Neuron (in vitro differentiated cells): ENCODE measurements around the gene TTC22.

Experiments used
- H2AFZ ChIP-seq: one replicate; pipeline ENCODE4 v1.6.1; 2013; ENCODE audit warnings: low read depth, mild to moderate bottlenecking, inconsistent platforms, low read length, moderate library complexity
- H3K27me3 ChIP-seq: one replicate; pipeline ENCODE4 v1.6.1; 2013; ENCODE audit warnings: low read length; ENCODE audit not compliant: insufficient read depth
- H3K36me3 ChIP-seq: one replicate; pipeline ENCODE4 v1.6.1; 2013; ENCODE audit warnings: low read length; ENCODE audit not compliant: insufficient read depth
- H3K4me1 ChIP-seq: one replicate; pipeline ENCODE4 v1.6.1; 2013; ENCODE audit warnings: low read length; ENCODE audit not compliant: insufficient read depth
- H3K4me3 ChIP-seq: 2 replicates; pipeline ENCODE4 v1.5.1; 2013; ENCODE audit warnings: mild to moderate bottlenecking, low read length, moderate library complexity
- H3K9me3 ChIP-seq: one replicate; pipeline ENCODE4 v1.6.1; 2013; ENCODE audit warnings: low read length

The TTC22 gene

DNA sequence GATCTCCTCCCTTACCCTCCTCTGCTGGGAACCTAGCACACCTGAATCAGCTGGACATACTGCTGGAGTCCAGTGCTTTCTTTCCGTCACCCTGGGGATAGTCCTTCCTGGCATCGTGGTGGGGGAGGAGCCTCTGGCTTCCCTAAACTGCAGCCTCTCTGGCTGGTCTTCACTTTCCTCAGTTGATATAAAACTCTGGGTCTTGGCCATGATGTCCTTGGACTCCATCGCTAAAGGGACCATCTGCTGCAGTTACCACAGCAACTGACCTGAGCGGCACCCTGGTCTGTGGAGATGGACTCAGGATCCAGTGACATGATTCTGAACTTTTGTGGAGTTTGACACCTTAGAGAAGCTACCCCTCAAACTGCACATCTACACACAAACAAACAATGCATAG is 59.6 kb downstream of the TTC22 start:
- Histone ChIP-seq H3K36me3 (peaks cover 57% of the 10 kb centered on the region), H2AFZ (no peak overlapping the region), H3K4me1 (no peaks in the 10 kb centered on the region), H3K4me3 (no peak overlapping the region), H3K27me3 (no peaks in the 10 kb centered on the region), H3K9me3 (no peaks in the 10 kb centered on the region)

DNA sequence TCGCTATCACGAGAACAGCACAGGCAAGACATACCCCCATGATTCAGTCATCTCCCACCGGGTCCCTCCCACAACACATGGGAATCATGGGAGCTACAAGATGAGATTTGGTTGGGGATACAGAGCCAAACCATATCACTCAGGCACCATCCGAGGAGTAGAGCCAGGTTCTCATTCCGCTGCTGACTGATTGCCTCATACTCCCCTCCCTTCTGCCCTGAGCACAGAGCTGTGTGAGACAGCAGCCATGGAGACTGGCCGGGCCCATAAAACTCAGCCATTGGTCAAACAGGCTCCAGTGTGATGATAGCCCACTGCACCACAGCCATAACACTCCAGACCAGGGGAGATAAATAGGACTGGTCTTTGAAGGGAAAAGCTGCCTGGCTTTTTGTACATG is 62.9 kb downstream of the TTC22 start:
- Histone ChIP-seq H3K4me3 (no peak overlapping the region), H2AFZ (no peak overlapping the region), H3K4me1 (no peaks in the 10 kb centered on the region), H3K9me3 (no peaks in the 10 kb centered on the region), H3K27me3 (no peaks in the 10 kb centered on the region), H3K36me3 (peaks cover 70% of the 10 kb centered on the region)

DNA sequence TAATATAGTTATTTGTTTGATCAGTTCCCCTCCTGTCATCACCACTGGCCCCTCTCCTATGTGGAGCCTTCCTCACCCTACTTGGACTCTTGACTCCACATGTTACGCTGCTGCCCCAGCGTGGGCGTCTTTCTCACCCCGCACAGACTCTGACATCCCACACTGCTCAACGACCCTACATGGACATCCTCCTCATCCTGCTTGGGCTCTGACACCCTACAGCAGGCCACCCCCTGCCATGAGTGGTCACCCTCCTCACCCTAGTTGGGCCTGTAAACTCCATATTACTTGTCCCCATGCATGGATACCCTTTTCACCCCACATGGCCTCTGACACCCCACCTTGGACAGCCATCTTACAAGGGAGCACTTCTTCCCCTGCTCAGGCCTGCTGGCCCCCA is 64.4 kb downstream of the TTC22 start:
- Histone ChIP-seq H3K36me3 (peaks cover 70% of the 10 kb centered on the region), H2AFZ (no peak overlapping the region), H3K4me3 (no peak overlapping the region), H3K4me1 (no peaks in the 10 kb centered on the region), H3K9me3 (no peaks in the 10 kb centered on the region), H3K27me3 (no peaks in the 10 kb centered on the region)
